Neutrophil (primary cell): Measurements from ENCODE around the gene SETD1A.

Experiments used
- H3K27ac ChIP-seq: fragments of 200-600 bp; sonication (generic); 2 replicates; pipeline ENCODE4 v1.5.1; 2016; ENCODE audit warnings: mild to moderate bottlenecking, moderate library complexity
- H3K27me3 ChIP-seq: fragments of 200-600 bp; sonication (generic); 2 replicates; pipeline ENCODE4 v1.6.0; 2016; ENCODE audit warnings: mild to moderate bottlenecking
- H3K36me3 ChIP-seq: fragments of 200-600 bp; sonication (generic); 2 replicates; pipeline ENCODE4 v1.5.1; 2017
- H3K4me1 ChIP-seq, 2 experiments: fragments of 200-600 bp in 1 of 2; sonication (generic) in 1 of 2; 1 replicate in 1 of 2; 2 replicates in 1 of 2; pipeline versions ENCODE4 v1.5.1 to v1.6.1; 2013 to 2016; ENCODE audit warnings: low read depth in 1 of 2, low read length in 1 of 2, mild to moderate bottlenecking in 1 of 2, moderate library complexity in 1 of 2; ENCODE audit not compliant: control insufficient read depth in 1 of 2, insufficient read depth in 1 of 2
- H3K4me3 ChIP-seq, 2 experiments: fragments of 200-600 bp in 1 of 2; sonication (generic) in 1 of 2; 1 replicate in 1 of 2; 2 replicates in 1 of 2; pipeline ENCODE4 v1.5.1; 2013 to 2016; ENCODE audit warnings: low read depth in 1 of 2, low read length in 1 of 2, mild to moderate bottlenecking in 1 of 2, moderate library complexity in 1 of 2
- H3K9me3 ChIP-seq: fragments of 200-600 bp; sonication (generic); 2 replicates; pipeline ENCODE4 v1.5.1; 2016
- CTCF ChIP-seq: fragments of 200-600 bp; sonication (generic); IDR thresholded peaks from 2 replicates; pipeline ENCODE4 v1.5.1; 2016; ENCODE audit warnings: antibody characterized with exemption

The SETD1A gene

GRCh38 chr16:30986129-30986991 is 28.8 kb downstream of the SETD1A start:
- H3K4me1 ChIP-seq: peaks cover 4 to 9% of the 10 kb centered on the region in 2 experiments
- peaks cover 25% of the 10 kb centered on the region for H3K36me3 ChIP-seq
- no peaks in the 10 kb centered on the region for H3K9me3 ChIP-seq
- no peaks in the 10 kb centered on the region for H3K27me3 ChIP-seq
- no peak for TF ChIP-seq CTCF
- H3K4me3 ChIP-seq: no peak overlapping the region
- no peak overlapping the region for H3K27ac ChIP-seq

GRCh38 chr16:30987581-30988190 is 30.1 kb downstream of the SETD1A start:
- Histone ChIP-seq H3K27me3 (no peaks in the 10 kb centered on the region), H3K36me3 (peaks cover 15% of the 10 kb centered on the region), H3K9me3 (no peaks in the 10 kb centered on the region), H3K27ac (no peak overlapping the region), H3K4me3 (no peak overlapping the region), H3K4me1 (peaks cover 4 to 9% of the 10 kb centered on the region in 2 experiments)
- no peak for TF ChIP-seq CTCF

GRCh38 chr16:30989469-30990047 is 32.0 kb downstream of the SETD1A start:
- no peaks in the 10 kb centered on the region for H3K27me3 ChIP-seq
- H3K27ac ChIP-seq: no peak overlapping the region
- no peak for TF ChIP-seq CTCF
- no peaks in the 10 kb centered on the region for H3K9me3 ChIP-seq
- H3K36me3 ChIP-seq: no peaks in the 10 kb centered on the region
- peaks cover 6 to 9% of the 10 kb centered on the region in 2 experiments for H3K4me1 ChIP-seq
- no peak overlapping the region for H3K4me3 ChIP-seq

DNA sequence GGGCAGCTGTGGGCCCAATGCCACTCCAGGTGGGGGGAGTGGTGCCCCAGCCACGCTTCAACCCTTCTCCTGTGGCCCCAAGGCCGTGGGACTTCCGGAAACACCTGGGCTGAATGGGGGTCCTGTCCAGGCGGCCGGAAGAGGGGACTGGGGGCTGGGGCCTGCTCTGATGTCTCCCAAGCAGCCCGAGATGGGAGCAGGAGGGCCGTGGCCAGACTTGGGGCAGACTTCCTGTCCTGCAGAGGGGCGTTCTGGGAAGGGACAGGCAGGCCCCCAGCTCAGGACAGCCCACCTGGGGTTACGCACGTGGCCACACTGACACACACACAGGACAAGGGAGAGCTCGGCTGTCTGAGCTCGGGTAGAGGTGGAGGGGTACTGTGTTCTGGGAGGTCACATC is 32.6 kb downstream of the SETD1A start:
- Histone ChIP-seq H3K4me3 (no peak overlapping the region), H3K27ac (no peak overlapping the region), H3K9me3 (no peaks in the 10 kb centered on the region), H3K36me3 (no peaks in the 10 kb centered on the region), H3K4me1 (peaks cover 4 to 6% of the 10 kb centered on the region in 2 experiments), H3K27me3 (no peaks in the 10 kb centered on the region)
- TF ChIP-seq CTCF: no peak

- no peak overlapping the region for H3K4me3 ChIP-seq
- no peak for TF ChIP-seq CTCF
- no peak overlapping the region for H3K27ac ChIP-seq
- no peaks in the 10 kb centered on the region for H3K36me3 ChIP-seq
- peaks cover 0 to 3% of the 10 kb centered on the region in 2 experiments for H3K4me1 ChIP-seq
- H3K9me3 ChIP-seq: no peaks in the 10 kb centered on the region
- peaks cover 3% of the 10 kb centered on the region for H3K27me3 ChIP-seq
Measured at GRCh38 chr16:30991052-30991451, 33.5 kb downstream of the SETD1A start.
